Activated CD8-positive, alpha-beta T cell treated with anti-CD3 and anti-CD28 coated beads for 36 hours (primary cell): Measurements from ENCODE around the gene PTCD2. TPM values are rescaled to one million over a fixed set of nuclear protein-coding genes. Genes with fewer than 3 reads are reported as not detected.
"Not testable (repeated sequence)": the region's sequence is repeated elsewhere in the genome, so short reads cannot be mapped to it uniquely, and the experiment has no call there.

ENCODE experiments used
- ATAC-seq: fragments of 200-7000 bp; cut with Tn5 transposase; one replicate; pipeline ENCODE4 v1.10.0; 2021; ENCODE audit warnings: mild to moderate bottlenecking, moderate library complexity
- CTCF ChIA-PET: fragments of 350-600 bp; sonication (Branson Sonifier 250); formaldehyde crosslinking; loops from one replicate; lab custom pipeline; 2021; ENCODE audit warnings: antibody characterized with exemption; lab: Charles Lee
- POLR2A ChIA-PET: fragments of 350-600 bp; sonication (Branson Sonifier 250); formaldehyde crosslinking; loops from one replicate; lab custom pipeline; 2021; ENCODE audit warnings: antibody characterized with exemption; lab: Charles Lee
- DNase-seq: peaks from one replicate; pipeline ENCODE4 v3.0.0-alpha.2; 2020
- H3K27ac Mint-ChIP-seq: one replicate; pipeline ENCODE4 v1.8.0; 2021; ENCODE audit warnings: mild to moderate bottlenecking, mixed read lengths
- H3K27me3 Mint-ChIP-seq: one replicate; pipeline ENCODE4 v1.8.0; 2021; ENCODE audit warnings: mixed read lengths
- H3K36me3 Mint-ChIP-seq: one replicate; pipeline ENCODE4 v1.8.0; 2021; ENCODE audit warnings: low read depth, mixed read lengths
- H3K4me1 Mint-ChIP-seq: one replicate; pipeline ENCODE4 v1.8.0; 2021; ENCODE audit warnings: low read depth, mixed read lengths
- H3K4me3 Mint-ChIP-seq: one replicate; pipeline ENCODE4 v1.8.0; 2021; ENCODE audit warnings: mild to moderate bottlenecking, moderate library complexity, mixed read lengths
- H3K9me3 Mint-ChIP-seq: one replicate; pipeline ENCODE4 v1.8.0; 2021; ENCODE audit warnings: mixed read lengths
- intact Hi-C: fragments of 100-400 bp; cut with micrococcal nuclease; formaldehyde crosslinking; loops from one replicate; pipeline ENCODE4 v1.10.0; 2022
- total RNA-seq, 2 experiments: library from RNA; stranded (reverse); gene quantifications; one replicate each; pipeline ENCODE4 v1.2.3, GENCODE V29; 2021
- TF ChIP-seq, protein P1 (sequence below): fragments of 200-600 bp; IDR thresholded peaks from one replicate; pipeline ENCODE4 v1.8.0; 2022; ENCODE audit warnings: antibody characterized with exemption, mild to moderate bottlenecking

The PTCD2 gene
- total RNA-seq, 2 experiments from 2014 or later = 10.9 to 11.7 TPM

DNA sequence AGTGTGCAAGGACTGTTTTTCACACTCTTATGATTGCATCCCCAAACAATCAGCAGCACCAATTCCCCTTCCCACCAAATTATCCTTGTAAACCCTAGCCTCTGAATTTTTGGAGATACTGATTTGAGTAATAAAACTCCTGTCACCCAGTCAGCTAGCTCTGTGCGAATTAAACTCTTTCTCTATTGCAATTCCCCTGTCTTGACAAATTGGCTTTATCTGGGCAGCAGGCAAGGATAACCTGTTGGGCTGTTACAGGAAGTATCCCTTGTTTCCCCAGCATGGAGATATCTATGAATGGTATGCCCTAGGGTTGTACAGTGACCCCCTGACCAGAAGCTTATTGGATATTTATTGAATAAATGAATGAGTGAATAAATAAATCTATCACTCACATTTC is 80.8 kb downstream of the PTCD2 start:
- POLR2A ChIA-PET = no interaction called here

DNA sequence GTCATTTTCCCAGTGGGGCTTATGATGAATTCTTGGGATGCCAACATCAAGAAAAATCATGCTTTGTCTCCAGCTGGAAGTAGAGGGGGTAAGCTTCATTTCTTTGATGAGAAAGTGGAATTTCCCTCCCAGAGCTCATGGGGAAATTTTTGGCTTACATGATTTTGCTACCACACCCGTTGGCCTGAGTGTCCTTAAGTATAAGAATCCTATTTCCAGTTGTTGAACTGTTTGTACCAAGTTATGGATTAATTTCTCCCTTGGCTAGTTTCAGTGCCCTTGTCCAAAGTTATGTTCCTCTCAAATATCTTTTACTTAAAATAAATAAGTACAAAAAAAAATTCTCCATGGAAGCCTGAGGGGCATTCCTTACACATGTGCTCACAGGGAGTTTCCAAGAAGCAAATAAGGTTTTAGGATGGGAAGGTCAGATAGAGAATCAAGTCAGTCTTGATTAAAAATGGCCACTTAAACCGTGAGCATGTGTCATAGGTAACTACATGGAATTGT is 82.3 kb downstream of the PTCD2 start:
- POLR2A ChIA-PET = no interaction called here
- Mint-ChIP-seq H3K4me1 (no peaks in the 10 kb centered on the region), H3K27ac (no peak overlapping the region), H3K9me3 (peaks cover 22% of the 10 kb centered on the region), H3K4me3 (no peak overlapping the region), H3K36me3 (no peaks in the 10 kb centered on the region), H3K27me3 (peaks cover 7% of the 10 kb centered on the region)
- TF ChIP-seq, protein P1, sequence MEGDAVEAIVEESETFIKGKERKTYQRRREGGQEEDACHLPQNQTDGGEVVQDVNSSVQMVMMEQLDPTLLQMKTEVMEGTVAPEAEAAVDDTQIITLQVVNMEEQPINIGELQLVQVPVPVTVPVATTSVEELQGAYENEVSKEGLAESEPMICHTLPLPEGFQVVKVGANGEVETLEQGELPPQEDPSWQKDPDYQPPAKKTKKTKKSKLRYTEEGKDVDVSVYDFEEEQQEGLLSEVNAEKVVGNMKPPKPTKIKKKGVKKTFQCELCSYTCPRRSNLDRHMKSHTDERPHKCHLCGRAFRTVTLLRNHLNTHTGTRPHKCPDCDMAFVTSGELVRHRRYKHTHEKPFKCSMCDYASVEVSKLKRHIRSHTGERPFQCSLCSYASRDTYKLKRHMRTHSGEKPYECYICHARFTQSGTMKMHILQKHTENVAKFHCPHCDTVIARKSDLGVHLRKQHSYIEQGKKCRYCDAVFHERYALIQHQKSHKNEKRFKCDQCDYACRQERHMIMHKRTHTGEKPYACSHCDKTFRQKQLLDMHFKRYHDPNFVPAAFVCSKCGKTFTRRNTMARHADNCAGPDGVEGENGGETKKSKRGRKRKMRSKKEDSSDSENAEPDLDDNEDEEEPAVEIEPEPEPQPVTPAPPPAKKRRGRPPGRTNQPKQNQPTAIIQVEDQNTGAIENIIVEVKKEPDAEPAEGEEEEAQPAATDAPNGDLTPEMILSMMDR = no peak
- intact Hi-C loops = no loop called here
- DNase-seq (no peak), ATAC-seq (no peak)
- CTCF ChIA-PET = interaction anchor here (0.9 to 1.3 kb wide), 3 partner anchors 11 to 122 kb away, joined by 3 to 5 read pairs (median 4); no protein-coding TSS in a partner anchor

More for the DNA sequence above, 80.8 kb downstream of the PTCD2 start:
- no peak for ATAC-seq
- Mint-ChIP-seq H3K36me3 (no peaks in the 10 kb centered on the region), H3K27me3 (peaks cover 7% of the 10 kb centered on the region), H3K27ac (no peak overlapping the region), H3K4me3 (no peak overlapping the region), H3K4me1 (no peaks in the 10 kb centered on the region), H3K9me3 (peaks cover 22% of the 10 kb centered on the region)
- intact Hi-C loops = no loop called here
- TF ChIP-seq, protein P1 = no peak
- CTCF ChIA-PET = interaction anchor here (1.4 kb wide), 1 partner anchor 10 kb away, joined by 3 read pairs; no protein-coding TSS in a partner anchor
- no peak for DNase-seq

- TF ChIP-seq, protein P1 = no peak
- ATAC-seq (no peak), DNase-seq (peak; percentile 7)
- H3K36me3 Mint-ChIP-seq = no peaks in the 10 kb centered on the region
- intact Hi-C loops = no loop called here
- CTCF ChIA-PET = interaction anchor here (0.9 to 1.3 kb wide), 3 partner anchors 11 to 121 kb away, joined by 3 to 5 read pairs (median 4); no protein-coding TSS in a partner anchor
- no peak overlapping the region for H3K27ac Mint-ChIP-seq
- H3K4me1 Mint-ChIP-seq = no peaks in the 10 kb centered on the region
- H3K27me3 Mint-ChIP-seq = peaks cover 4% of the 10 kb centered on the region
- no peak overlapping the region for H3K4me3 Mint-ChIP-seq
- H3K9me3 Mint-ChIP-seq = peaks cover 22% of the 10 kb centered on the region
- POLR2A ChIA-PET = no interaction called here
These were observed 82.9 kb downstream of the PTCD2 start for GRCh38 chr5:72402959-72403628.

DNA sequence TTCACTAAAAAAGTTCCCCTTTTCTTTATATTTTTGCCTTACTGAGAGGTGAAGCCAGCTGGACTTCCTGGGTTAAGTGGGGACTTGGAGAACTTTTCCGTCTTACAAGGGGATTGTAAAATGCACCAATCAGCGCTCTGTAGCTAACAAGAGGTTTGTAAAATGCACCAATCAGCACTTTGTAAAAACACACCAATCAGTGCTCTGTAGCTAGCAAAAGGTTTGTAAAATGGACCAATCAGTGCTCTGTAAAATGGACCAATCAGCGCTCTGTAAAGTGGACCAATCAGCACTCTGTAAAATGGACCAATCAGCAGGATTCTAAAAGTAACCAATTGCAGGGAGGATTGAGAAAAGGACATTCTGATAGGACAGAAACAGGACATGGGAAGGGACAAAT is 84.6 kb downstream of the PTCD2 start:
- H3K4me1 Mint-ChIP-seq, intact Hi-C loops, H3K4me3 Mint-ChIP-seq, H3K27ac Mint-ChIP-seq, H3K27me3 Mint-ChIP-seq, DNase-seq, POLR2A ChIA-PET, H3K36me3 Mint-ChIP-seq, ATAC-seq, CTCF ChIA-PET: not testable (repeated sequence)
- H3K9me3 Mint-ChIP-seq = peaks cover 22% of the 10 kb centered on the region

DNA sequence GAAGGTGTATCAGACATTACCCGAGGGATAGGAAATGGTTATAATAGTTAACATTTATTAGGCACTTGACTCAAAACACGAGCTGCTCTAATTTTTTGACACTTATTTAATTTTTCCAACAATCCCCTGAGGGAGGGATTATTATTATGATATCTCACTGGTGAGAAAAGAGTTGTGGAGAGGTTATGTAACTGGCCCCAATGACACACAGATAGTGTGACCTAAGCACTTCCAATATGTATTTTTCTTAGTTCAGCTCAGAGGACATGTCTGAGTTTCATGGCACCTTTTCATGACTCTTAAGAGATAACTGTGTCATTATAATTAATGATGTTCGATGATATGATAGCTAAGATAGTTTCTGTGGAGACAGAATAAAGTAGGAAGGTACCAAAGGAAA is 86.9 kb downstream of the PTCD2 start:
- POLR2A ChIA-PET = no interaction called here
- no peaks in the 10 kb centered on the region for H3K4me1 Mint-ChIP-seq
- DNase-seq (no peak), ATAC-seq (no peak)
- H3K9me3 Mint-ChIP-seq = peaks cover 5% of the 10 kb centered on the region
- intact Hi-C loops = no loop called here
- H3K36me3 Mint-ChIP-seq = no peaks in the 10 kb centered on the region
- H3K27me3 Mint-ChIP-seq = peaks cover 4% of the 10 kb centered on the region
- H3K4me3 Mint-ChIP-seq = no peak overlapping the region
- TF ChIP-seq, protein P1 = no peak
- CTCF ChIA-PET = interaction anchor here (0.6 kb wide), 1 partner anchor 139 kb away, joined by 3 read pairs; no protein-coding TSS in a partner anchor
- no peak overlapping the region for H3K27ac Mint-ChIP-seq
